Retina (tissue), 1 donor: ENCODE results near the gene ALOX5AP.
"Not testable (repeated sequence)": the region's sequence is repeated elsewhere in the genome, so short reads cannot be mapped to it uniquely, and the experiment has no call there.

Source experiments
- DNase-seq: peaks from one replicate; pipeline ENCODE4 v3.0.0-alpha.2; 2016

ALOX5AP gene

DNA sequence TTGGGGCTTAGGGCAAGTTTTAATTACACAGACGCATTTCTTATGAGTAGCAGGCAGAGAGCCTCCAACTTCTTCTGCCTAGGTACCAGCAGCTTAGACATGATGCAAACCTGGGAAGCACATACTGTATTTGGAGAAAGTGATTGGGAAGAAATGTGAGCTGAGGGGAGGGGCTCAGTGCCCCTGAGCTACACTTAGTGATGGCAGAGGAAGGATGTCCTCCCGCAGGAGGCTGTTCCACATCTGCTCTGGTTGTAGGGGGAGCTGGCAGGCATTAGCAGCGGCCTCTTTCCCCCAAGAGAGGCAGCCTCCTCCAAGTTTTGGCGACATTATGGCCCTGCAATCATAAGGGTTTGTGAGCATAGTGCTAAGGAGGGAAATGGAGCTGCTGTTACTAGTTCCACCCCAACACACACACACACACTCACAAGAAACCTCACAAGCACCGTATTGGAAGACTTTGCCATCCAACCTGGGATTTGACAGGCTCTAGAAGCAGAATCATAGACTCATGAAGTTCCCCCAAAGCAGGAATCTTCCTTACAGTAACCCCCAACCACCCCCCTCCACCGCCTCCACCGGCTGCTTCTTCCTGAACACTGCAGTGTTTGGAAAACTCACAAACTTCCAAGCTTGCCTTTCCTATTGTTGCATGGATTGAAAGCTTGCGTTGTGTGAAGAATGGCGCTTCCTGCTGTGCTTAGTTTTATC, 3.3 kb downstream of the ALOX5AP start:
- no peak for DNase-seq

DNA sequence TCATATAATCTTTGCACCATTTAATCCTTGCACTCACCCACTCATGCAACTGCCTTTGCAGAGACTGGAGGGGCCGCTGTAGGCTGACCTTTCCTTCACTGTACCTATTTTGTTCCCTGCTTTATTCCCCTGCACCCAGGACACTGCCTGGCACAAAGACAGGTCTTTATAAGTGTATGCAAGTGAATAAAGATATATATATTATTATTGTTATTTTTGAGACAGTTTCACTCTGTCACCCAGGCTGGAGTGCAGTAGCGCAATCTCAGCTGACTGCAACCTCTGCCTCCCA, 3.8 kb downstream of the ALOX5AP start:
- no peak for DNase-seq

DNA sequence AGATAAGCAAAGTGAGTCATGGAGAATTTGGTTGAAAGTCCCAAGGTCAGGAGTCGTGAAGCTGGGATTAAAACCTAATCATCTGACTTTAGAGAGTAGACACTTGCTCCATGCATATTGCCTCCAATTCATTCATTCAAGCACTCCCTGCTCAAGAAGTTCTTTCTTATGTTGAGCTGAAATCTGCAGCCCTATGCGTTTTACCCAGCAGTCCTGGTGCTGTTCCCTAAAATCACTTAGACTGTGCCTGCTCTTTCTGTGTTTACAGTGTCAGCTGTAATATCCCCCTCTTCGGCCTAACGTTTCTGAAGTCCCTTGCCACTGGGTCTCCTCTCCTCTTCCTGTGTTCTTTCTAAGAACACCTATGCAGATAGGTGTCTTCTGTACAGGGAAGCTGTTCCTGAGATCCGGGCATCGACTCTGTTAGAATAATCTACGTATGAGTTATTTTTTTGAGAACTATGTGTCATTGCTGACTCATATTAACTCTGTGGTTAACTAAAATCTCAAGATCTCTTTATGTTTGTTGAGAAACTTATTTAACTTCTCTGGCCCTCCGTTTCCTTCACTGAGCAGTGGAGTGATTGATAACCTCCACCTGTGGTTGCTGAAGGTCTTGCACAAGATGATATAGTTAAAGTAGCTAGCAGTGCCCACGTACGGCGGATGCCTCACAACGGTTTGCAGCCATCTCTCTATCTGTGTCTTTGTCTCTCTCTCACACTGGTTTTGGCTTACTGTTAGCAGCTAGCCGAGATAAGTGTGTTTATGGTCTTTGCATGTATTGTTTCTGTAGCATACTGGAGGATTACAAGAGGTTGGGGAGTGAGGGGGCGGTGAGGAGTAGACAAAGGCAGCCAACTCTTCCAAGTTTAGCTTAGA, 4.7 kb downstream of the ALOX5AP start:
- no peak for DNase-seq

DNA sequence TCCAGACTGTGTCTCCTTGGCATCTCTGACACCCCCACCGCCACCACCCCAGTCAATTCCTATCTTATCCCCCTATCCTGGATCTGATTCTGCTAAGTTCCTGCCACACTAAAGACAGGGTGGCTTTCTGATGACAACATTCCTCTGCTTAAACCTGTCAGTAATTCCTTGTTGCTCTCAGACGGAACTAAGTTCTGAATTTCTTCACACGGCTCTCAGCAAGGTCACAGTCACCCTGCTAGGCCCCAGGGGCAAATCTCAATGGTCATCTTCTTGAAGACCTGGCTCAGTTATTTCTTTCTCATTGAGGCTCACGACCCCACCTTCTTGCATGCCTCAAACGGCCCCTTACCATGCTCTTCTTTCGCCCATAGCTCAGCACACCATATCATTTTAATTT, 7.6 kb downstream of the ALOX5AP start:
- DNase-seq: no peak

DNA sequence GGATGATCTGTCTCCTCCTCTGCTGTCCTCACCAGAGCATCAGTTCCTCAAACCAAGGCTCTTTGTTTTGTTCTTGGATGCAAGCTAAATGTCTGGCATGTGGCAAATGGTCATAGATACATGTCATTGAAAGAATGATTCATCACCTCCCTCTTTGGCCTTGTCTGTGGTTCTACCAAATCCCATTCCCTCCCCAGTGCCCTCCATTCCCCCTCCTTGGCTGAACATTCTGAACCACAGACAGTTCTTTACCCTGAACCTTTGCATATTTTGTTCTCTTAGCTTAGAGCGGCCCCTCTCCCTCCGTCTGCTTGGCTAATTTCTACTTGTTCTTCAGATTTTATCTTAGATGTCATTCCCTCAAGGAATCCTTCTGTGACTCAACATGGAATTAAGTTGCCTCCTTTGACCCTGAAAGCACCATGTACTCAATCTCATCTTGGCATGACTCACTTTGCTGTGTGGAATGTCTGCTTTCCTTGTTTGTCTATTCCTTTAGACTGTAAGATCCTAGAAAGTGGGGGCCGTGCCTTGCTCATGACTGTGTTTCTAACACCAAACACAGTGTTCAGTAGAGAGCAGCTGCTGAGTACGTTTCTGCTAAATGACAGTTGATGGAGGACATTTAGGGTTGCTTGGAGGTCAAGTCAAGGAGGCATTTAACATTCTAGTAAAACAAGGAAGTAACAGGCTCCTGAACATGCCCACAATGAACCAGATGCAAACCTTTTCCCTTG, 8.1 kb downstream of the ALOX5AP start:
- DNase-seq: no peak

DNA sequence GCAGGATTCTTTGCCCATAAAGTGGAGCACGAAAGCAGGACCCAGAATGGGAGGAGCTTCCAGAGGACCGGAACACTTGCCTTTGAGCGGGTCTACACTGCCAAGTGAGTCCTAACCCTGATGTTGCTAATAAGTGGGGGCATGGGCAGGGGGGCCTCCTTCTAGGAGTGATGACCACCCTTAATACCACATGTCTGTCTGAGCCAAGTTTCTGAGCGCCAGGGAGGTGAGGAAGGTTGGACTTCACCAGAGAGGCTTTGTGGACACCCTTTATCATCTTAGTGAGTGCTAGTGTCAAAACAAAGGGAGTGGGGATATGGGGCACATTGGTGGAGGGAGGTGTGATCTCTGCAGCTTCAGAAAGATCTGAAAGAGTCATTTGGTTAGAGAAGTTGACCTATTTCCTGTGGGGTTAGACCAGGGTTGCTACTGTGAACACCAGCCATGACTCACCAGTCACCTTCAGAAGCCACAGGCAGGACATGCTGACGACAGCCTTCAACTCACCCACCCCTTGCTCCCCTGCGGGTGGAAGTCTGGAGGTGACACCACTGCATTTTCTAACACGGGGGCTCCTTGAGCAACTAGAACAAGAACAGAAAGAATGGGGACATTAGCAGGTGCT, 8.8 kb downstream of the ALOX5AP start:
- no peak for DNase-seq

DNA sequence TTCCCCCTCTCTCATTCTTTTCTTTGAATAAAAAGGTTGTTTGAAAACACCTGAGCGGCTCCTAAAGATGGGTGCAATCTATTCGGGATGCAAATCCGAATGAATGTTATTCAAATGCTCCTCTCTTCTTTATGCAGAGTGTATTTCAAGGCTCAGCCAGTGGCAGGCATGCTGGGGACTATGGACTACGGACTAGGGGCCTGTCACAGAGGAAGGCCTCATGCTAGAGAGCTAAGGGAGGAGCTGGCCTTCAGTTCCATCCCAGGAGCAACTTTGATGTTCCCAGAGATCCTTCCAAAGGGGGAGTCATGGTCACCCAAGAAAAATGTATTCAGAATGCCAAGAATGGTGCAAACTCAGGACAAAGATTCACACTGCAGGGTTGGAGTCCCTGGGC, 9.3 kb downstream of the ALOX5AP start:
- no peak for DNase-seq

DNA sequence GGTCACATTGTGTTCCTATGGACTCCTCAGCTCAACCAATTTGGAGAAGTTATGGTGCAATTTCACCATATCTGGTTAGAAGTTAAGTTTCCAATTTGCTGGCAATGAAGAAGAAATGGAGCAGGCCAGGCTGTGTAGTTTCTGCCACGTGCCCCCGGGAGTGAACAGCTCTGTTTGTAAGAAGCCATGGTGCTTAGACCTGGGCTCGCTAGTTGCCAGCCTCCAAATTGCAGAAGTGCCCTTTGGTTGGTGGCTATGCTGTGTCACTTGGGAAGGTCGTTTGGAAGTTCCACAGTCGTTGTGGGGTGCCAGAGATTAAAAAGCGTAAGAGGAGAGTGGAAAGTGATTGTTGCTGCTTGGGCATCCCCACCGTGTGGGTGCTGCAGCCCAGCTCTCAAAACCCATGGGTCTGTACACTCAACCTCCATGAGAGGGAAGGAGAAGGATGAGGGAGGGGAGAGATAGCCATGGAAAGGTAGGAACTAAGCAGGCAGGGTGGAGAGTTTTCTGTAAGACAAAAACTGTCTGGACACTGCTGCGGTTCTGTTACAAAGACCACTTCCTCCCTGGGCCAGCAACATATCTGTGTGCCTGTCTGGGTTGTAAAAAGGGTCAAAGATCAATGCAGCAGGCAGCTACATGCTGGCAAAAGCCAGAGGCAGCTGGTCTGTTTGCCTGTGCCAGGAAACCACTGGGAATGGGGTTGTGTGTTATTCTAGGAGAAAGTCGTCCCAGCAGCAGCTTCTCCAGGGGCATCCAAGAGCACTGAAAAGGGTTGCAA, 10.8 kb downstream of the ALOX5AP start:
- DNase-seq: no peak

DNA sequence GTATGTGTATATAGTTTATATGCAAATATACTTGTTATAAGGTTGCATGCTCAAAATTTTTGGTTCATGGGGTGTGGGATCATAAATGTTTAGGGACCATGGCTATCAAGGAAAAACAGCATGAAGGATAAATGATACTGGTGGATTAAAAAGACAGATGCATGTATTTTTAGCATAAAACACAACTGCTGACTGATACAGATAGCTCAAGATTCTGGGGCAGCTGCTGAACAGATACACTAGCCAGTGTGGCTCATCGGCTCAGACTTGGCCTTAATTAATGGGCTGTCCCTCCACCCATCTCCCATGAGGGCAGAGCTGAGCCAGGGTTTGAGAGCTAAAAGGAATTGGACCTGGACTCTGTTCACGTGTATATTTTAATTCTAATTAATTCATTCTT, 11.4 kb downstream of the ALOX5AP start:
- no peak for DNase-seq

DNA sequence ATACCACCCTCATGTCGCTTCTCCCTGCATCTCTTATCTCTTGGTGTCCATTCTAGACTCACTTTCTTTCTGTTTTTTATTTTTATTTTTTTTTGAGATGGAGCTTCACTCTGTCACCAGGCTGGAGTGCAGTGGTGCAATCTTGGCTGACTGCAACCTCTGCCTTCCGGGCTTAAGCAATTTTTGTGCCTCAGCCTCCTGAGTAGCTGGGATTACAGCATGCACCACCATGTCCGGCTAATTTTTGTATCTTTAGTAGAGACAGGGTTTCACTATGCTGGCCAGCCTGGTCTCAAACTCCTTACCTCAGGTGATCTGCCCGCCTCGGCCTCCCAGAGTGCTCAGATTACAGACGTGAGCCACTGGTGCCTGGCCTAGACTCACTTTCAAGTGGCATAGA, 12.5 kb downstream of the ALOX5AP start:
- DNase-seq: not testable (repeated sequence)

DNA sequence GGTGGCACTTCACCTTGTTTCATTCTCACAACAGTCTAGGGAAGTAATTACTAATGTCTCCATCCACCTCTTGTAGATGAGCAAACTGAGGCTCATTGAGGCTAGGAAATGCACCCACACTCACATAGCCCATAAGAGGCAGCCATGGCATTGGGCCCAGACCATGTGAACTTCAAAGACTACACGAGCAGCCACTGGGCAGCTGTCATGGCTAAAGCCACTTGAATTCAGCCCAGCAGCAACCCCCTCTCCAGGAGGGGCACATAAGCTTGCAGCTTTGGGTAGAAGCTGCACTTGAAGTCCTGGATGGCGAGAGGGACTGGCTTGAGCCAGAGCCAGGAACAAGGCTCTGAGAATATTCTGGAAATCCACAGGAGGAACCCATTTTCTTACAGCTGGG, 13.4 kb downstream of the ALOX5AP start:
- no peak for DNase-seq

DNA sequence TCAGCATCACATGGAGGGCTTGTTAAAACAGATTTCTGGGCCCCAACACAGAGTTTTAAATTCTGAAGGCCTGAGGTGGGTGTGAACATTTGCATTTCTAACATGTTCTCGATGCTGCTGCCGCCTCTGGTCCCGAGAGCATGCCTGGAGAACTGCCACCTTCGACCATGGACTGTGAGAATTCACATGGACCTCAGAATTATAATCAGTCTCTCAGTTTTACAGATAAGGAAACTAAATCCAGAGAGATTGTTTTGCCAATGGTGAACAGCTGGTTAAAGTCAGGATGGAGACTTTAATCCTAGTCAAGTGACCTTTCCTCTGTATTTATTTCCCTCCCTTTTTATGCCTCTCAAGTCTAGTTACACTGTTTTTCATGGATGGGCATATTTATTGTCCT, 14.7 kb downstream of the ALOX5AP start:
- no peak for DNase-seq

DNA sequence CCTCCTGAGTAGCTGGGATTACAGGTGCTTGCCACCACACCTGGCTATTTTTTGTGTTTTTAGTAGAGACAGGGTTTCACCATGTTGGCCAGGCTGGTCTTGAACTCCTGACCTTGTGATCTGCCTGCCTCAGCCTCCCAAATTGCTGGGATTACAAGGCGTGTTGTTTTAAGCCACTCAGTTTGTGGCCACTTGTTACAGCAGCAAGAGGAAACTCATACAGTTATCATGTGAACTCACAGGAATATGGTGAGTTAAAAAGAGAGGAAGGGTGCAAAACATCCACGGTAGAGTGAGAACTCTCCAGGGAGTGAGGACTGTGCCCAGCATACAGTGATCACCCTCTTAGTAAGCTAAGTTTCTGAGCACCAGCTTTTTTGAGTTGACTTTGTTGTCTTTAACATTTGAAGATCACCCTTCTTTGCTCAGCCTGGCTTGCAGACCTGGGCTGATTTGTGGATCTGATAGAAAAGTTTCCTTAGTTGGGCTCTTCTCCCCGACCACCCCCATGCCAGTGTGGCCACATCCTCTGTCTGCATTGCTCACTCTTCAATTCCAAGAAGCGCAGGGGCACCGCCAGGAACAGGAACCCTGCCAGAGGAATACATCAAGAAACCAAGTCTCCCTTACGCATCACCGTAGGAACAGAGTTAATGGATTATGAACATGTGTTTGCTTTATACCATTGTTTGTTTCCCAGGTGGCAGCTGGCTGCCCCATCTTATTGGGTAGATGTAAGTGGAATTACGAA, 16.0 kb downstream of the ALOX5AP start:
- no peak for DNase-seq

DNA sequence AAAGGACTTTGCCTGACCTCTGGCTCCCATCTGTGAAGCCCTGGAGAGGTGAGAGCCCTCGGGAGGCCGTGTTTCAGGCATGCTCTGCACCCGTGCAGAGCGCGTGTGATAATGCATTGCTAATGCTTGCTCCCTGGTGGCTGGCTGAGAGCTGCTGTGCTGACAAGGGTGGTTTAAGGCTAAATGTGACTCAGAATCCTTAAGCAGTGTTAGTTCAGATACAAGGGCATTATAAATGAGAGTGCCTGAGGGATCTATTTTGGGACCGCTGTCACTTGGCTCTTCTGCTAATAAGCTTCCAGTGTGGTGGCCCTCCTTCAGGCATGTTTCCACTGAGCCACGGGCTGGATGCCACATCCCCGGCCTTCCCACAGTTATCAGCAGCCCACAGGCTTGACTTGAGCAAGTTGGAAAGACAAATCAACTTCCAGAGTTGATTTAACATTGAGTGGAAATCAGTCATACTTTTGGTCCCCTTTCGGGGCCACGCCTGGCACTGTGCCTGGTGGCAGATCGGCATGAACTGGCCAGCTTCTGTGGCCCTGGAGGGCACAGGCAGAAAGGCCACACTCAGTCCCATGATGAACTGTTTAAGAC, 17.0 kb downstream of the ALOX5AP start:
- DNase-seq: peak; percentile 61

DNA sequence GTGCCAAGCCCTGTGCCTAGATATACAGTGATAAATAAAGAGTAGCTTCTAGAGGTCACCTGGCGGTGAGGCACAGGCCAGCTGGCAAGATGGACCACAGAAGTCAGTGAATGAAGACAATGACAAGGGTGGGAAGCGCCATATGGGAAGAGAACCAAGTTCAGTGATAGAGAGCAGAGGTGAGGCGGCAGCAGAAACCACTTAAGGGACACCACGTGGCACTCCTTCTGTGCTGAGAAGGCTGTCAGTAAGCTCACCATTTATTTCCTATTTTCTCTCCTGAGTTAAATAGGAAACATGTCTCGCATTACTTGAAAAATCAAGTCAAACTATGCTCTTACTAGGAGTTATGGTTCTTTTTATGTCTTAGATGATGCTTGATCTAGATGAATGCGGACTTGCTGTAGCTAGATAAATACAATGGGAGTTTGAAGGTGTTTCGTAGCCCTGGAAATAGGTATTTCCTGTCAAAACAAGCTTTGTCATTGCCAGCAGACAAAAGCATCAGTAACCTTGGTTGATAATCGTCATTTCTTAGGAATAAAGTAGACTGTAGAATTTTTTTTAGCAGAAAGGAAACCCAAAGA, 17.8 kb downstream of the ALOX5AP start:
- DNase-seq: no peak

DNA sequence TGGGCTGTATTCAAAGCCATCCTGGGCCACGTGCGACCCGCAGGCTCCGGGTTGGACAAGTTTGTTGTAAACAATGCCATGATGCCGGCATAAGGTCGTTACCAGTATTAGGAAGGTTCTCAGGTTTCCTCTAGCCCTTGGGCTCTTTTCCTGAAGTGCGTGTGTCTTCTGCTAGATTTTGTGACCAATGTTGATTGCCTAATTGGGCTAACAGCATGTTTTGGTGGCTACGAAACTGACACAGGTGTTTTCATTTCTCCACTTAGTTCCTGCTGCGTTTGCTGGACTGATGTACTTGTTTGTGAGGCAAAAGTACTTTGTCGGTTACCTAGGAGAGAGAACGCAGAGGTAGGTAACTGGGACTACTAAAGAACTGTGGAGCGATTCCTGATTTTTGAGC, 20.3 kb downstream of the ALOX5AP start:
- no peak for DNase-seq

DNA sequence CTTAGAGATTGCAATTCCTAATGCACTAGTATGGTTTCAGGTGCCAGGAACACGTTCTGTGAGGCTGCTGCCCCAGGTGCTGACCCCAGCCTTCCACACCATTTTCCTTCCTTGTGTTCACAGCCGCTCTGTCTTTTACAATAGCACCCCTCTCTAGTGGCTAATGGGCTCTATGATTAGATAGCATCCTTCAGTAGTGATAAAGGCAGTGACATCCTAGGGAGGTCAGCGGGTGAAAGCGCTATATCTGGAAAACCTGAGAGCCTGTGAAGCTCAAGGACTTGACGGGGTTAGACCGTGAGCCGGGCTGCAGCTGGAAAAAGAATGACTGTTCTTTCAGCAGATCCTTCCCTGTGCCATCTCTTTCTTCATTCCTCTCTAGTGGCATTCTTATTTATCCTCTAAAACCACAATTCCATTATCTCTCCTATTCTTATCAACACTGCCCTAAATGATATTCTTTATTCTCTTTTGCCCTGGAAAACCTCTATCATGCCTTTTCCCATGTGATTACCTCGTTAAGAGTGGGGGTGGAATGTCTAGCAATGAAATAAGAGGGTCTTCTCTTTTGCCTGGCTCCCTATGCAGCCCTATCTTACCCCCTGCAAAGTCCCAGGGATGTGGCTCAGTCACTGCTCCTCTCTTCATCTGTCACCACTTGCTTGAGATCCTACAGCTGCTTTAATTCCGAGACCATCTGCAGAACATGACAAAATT, 21.8 kb downstream of the ALOX5AP start:
- DNase-seq: no peak

DNA sequence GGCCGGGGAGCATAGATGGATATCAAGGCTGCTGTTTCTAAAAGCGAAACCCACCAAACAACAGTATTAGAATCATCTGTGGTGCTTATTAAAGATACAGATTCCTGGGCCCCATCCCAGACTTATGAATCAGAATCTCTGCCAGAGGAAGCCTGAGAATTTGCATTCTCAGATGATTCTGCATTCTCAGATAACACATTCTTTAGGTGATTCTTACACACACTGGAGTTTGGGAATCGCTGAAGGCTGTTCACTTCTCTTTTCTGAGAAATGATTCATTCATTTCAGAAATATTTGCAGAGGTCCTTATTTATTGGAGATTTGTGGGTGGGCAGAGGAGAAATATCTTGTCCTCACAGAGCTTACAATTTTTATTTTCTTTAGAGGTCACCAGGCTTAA, 24.4 kb downstream of the ALOX5AP start:
- DNase-seq: no peak

DNA sequence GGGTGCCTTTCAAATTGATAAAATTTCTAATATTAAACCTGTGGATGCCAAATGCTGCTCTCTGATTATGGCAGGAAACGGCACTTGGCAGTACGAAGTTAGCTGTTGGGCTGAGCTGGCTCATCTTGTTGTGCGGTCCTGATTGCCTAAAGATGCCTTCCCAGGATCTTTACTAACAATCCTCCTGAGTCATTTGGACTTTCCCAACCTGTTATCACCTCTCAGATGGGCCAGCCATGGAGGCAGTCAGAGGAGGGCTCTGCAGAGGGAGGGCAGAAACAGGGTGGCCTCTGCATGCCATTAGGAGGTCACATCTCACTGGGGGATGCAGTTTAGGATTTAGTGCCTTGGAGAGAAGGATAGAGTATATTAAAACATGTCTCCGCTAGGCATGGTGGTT, 27.3 kb downstream of the ALOX5AP start:
- no peak for DNase-seq

DNA sequence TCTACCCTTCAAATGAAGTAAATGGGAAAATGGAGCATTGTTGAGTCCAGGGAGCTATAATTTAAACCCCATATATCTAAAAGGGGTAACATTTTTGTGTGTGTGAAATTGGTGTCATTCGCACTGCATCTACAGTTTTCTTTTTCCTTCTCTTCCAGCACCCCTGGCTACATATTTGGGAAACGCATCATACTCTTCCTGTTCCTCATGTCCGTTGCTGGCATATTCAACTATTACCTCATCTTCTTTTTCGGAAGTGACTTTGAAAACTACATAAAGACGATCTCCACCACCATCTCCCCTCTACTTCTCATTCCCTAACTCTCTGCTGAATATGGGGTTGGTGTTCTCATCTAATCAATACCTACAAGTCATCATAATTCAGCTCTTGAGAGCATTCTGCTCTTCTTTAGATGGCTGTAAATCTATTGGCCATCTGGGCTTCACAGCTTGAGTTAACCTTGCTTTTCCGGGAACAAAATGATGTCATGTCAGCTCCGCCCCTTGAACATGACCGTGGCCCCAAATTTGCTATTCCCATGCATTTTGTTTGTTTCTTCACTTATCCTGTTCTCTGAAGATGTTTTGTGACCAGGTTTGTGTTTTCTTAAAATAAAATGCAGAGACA, 28.6 kb downstream of the ALOX5AP start:
- no peak for DNase-seq
